ENCODE measurements around the gene MLLT10. TPM values are rescaled to one million over a fixed set of nuclear protein-coding genes. Genes with fewer than 3 reads are reported as not detected.

Gene MLLT10
- total RNA-seq, 1 donor from 2014 or later: 53.3 TPM

DNA sequence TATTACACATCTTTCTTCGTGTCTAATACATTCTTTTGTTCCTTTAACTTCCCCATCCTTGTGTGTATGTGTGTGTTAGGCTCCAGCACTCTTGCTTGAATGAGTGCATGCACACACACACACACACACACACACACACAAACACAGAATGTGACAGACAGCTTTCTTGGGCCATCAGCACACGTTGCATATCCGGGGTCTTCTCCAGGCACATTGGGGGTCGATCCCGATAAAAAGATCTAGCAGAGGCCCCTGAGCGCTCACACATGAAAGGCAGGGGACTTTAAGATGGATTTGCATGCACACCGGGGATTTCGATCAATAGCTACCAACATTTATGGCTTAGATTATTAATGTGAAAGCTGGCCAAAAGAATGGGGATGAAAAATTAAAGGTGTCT lies 13.1 kb upstream of the MLLT10 start:
- intact Hi-C loops (cut with DNase I): no loop called here
- H3K4me3 ChIP-seq: no peak overlapping the region
- no peaks in the 10 kb centered on the region for H3K36me3 ChIP-seq
- peak overlapping the region; percentile 91 for H3K27ac ChIP-seq
- peaks cover 63% of the 10 kb centered on the region for H3K4me1 ChIP-seq
- TF ChIP-seq, protein P1, sequence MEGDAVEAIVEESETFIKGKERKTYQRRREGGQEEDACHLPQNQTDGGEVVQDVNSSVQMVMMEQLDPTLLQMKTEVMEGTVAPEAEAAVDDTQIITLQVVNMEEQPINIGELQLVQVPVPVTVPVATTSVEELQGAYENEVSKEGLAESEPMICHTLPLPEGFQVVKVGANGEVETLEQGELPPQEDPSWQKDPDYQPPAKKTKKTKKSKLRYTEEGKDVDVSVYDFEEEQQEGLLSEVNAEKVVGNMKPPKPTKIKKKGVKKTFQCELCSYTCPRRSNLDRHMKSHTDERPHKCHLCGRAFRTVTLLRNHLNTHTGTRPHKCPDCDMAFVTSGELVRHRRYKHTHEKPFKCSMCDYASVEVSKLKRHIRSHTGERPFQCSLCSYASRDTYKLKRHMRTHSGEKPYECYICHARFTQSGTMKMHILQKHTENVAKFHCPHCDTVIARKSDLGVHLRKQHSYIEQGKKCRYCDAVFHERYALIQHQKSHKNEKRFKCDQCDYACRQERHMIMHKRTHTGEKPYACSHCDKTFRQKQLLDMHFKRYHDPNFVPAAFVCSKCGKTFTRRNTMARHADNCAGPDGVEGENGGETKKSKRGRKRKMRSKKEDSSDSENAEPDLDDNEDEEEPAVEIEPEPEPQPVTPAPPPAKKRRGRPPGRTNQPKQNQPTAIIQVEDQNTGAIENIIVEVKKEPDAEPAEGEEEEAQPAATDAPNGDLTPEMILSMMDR (IDR thresholded peaks at IDR 0.05): no peak
- TF ChIP-seq POLR2AphosphoS5 (IDR thresholded peaks at IDR 0.05; ENCODE audit: insufficient read depth in 1 of 2, low read depth in 1 of 2): no peak
- TF ChIP-seq POLR2A (IDR thresholded peaks at IDR 0.05): no peak
- DNase-seq (ENCODE audit: extremely low spot score in 2 of 2): no peak
- H3K9me3 ChIP-seq: no peaks in the 10 kb centered on the region
- no peaks in the 10 kb centered on the region for H3K27me3 ChIP-seq

DNA sequence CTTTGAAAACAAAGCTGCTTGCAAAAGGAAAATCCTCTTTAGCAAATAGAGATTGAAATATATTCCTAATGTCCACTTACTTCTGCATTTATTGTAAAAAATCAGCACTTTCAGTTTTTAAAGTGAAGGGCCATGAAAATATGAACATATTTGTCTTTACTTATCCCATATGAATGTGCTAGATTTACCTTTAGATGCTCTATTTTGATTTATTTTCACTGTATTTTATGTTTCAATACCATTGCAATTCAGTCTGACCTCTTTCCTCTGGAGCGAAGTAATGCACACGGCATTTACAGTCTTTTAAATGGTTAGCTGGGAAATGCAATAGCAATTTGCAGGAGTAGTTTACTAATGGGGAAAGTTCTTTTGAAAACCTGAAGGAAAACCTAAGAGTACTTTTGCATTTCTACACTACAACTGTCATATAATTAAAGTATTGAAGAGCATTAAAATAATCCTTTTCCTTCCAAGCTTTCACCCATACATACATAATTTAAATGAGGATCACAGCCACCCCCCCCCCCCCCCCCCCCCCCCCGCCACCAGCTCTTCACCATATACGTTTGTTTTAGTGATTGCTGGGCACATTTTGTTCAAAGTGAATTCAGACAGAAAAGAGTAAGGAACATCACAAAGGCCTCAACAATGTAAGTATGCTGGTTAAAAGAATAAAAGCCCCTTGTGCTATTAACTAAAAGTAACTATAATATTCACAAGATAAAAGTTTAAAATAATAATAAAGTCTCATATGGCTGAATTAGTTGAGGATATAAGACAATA lies 12.1 kb upstream of the MLLT10 start:
- DNase-seq (ENCODE audit: extremely low spot score in 2 of 2): no peak
- H3K4me1 ChIP-seq: peaks cover 58% of the 10 kb centered on the region
- no peak overlapping the region for H3K4me3 ChIP-seq
- no peaks in the 10 kb centered on the region for H3K36me3 ChIP-seq
- TF ChIP-seq POLR2A (IDR thresholded peaks at IDR 0.05) (no peak), POLR2AphosphoS5 (IDR thresholded peaks at IDR 0.05; ENCODE audit: insufficient read depth in 1 of 2, low read depth in 1 of 2) (no peak)
- TF ChIP-seq, protein P1 (IDR thresholded peaks at IDR 0.05): no peak
- H3K27ac ChIP-seq: peak overlapping the region; percentile 9
- H3K9me3 ChIP-seq: no peaks in the 10 kb centered on the region
- intact Hi-C loops (cut with DNase I): no loop called here
- no peaks in the 10 kb centered on the region for H3K27me3 ChIP-seq

DNA sequence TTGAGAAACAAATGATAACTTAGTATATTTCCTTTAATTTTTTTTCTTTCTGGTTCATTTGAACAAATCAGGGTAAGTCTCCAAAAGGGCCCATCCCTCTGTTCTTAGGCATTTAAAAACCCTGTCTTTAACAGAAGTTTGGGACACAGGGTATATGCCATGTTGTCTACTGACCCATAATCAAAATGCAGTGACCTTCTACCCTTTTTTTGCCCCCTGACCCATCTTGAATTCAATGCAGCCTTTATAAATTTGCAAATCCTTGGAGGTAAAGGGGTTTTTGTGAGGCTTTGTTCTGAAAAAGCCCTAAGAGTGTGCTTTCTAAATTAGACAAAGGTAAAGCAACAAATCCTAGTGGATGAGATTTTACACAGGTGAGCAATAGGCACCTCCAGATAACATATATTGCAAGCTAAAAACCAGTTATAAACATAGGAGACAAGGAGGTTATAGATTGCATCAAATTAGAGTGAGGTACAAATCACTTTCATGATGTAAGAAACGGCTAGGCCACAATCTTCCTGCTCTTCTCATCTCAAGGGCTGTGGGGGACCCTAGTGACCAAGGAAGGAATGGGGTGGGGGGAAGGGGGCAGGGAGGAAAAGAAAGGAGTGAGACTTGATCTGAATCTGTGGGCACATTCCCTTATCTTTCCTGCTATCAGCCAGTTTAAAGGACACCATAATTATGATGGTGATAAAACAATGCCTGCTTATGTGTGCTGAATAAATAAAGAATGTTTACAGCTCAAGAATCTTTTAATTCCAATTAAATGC lies 11.2 kb upstream of the MLLT10 start:
- H3K9me3 ChIP-seq: no peaks in the 10 kb centered on the region
- H3K4me1 ChIP-seq: peaks cover 54% of the 10 kb centered on the region
- no peak overlapping the region for H3K4me3 ChIP-seq
- DNase-seq (ENCODE audit: extremely low spot score in 2 of 2): no peak
- no peak overlapping the region for H3K27ac ChIP-seq
- no peaks in the 10 kb centered on the region for H3K27me3 ChIP-seq
- intact Hi-C loops (cut with DNase I): no loop called here
- TF ChIP-seq POLR2A (IDR thresholded peaks at IDR 0.05) (no peak), POLR2AphosphoS5 (IDR thresholded peaks at IDR 0.05; ENCODE audit: insufficient read depth in 1 of 2, low read depth in 1 of 2) (no peak)
- TF ChIP-seq, protein P1 (IDR thresholded peaks at IDR 0.05): no peak
- H3K36me3 ChIP-seq: no peaks in the 10 kb centered on the region

DNA sequence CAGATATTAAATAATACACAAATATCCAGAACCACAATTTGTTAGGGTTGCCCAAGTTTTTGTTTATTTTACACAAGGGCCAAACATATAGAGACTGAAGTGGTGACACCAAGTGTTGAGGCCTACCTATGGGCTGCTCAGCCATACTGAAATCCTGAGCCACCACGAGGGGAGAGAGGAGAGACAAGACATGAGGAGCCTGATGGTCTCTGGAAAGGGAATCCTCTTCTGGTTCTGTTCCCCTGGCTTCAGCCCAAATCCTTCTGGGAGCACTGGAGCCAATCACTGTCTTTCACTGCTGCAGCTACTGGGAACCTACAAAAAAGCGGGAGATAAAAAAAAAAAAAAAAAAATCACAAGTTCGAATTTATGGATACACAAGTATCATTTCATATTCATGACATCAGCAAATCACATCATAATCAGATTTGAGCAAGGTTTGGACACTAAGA lies 10.4 kb upstream of the MLLT10 start:
- no peak for DNase-seq (ENCODE audit: extremely low spot score in 2 of 2)
- no peaks in the 10 kb centered on the region for H3K36me3 ChIP-seq
- peaks cover 52% of the 10 kb centered on the region for H3K4me1 ChIP-seq
- no peaks in the 10 kb centered on the region for H3K9me3 ChIP-seq
- no peaks in the 10 kb centered on the region for H3K27me3 ChIP-seq
- H3K27ac ChIP-seq: peak overlapping the region; percentile 99
- TF ChIP-seq POLR2A (IDR thresholded peaks at IDR 0.05) (no peak), POLR2AphosphoS5 (IDR thresholded peaks at IDR 0.05; ENCODE audit: insufficient read depth in 1 of 2, low read depth in 1 of 2) (no peak)
- TF ChIP-seq, protein P1 (IDR thresholded peaks at IDR 0.05): no peak
- no peak overlapping the region for H3K4me3 ChIP-seq
- intact Hi-C loops (cut with DNase I): no loop called here

All from vagina (tissue), 2 donors.